ENCODE data around the gene FAM222A. TPM values are rescaled to one million over a fixed set of nuclear protein-coding genes. Genes with fewer than 3 reads are reported as not detected.

The FAM222A gene
- total RNA-seq, 1 donor from 2014 or later = 5.4 TPM

GRCh38 chr12:109711596-109712461, 1.8 kb upstream of the FAM222A start:
- ATAC-seq = no peak

- no peak for ATAC-seq
Measured at GRCh38 chr12:109714141-109714912, 702 bp downstream of the FAM222A start.

- no peak for ATAC-seq
Measured at GRCh38 chr12:109714913-109715244, 1.3 kb downstream of the FAM222A start.

GRCh38 chr12:109715310-109716091, 1.9 kb downstream of the FAM222A start:
- no peak for ATAC-seq

GRCh38 chr12:109716092-109716479, 2.5 kb downstream of the FAM222A start:
- no peak for ATAC-seq

- no peak for ATAC-seq
Measured at GRCh38 chr12:109716512-109717389, 3.1 kb downstream of the FAM222A start.

- no peak for ATAC-seq
Measured at GRCh38 chr12:109717390-109718357, 4.0 kb downstream of the FAM222A start.

GRCh38 chr12:109718390-109718789, 4.8 kb downstream of the FAM222A start:
- ATAC-seq = no peak

- ATAC-seq = no peak
Measured at GRCh38 chr12:109719123-109720022, 5.7 kb downstream of the FAM222A start.

- ATAC-seq = no peak
Measured at GRCh38 chr12:109720152-109720856, 6.7 kb downstream of the FAM222A start.

- ATAC-seq = no peak
Measured at GRCh38 chr12:109720857-109721189, 7.2 kb downstream of the FAM222A start.

GRCh38 chr12:109721276-109721675, 7.7 kb downstream of the FAM222A start:
- no peak for ATAC-seq

- ATAC-seq = no peak
Measured at GRCh38 chr12:109722022-109722720, 8.5 kb downstream of the FAM222A start.

GRCh38 chr12:109722721-109723094, 9.1 kb downstream of the FAM222A start:
- no peak for ATAC-seq

- ATAC-seq = no peak
Measured at GRCh38 chr12:109723311-109723881, 9.8 kb downstream of the FAM222A start.

GRCh38 chr12:109724321-109724892, 10.8 kb downstream of the FAM222A start:
- no peak for ATAC-seq

- ATAC-seq = no peak
Measured at GRCh38 chr12:109725321-109726105, 11.9 kb downstream of the FAM222A start.
